ENCODE data around the gene VWF. TPM values are rescaled to one million over a fixed set of nuclear protein-coding genes. Genes with fewer than 3 reads are reported as not detected.

Gene VWF
- polyA plus RNA-seq, 1 donor (not counting 4 experiments of a cell fraction or from before 2014, with no cell fraction given) = 0.01 TPM

- Histone ChIP-seq H4K20me1 (ENCODE audit: control insufficient read depth, extremely low read depth, insufficient read depth, low read length) (no peaks in the 10 kb centered on the region), H3K27ac (ENCODE audit: control insufficient read depth, insufficient read depth, low read length) (no peak overlapping the region), H3K9ac (ENCODE audit: control insufficient read depth, extremely low read depth, insufficient read depth, low read length) (no peak overlapping the region), H3K4me1 (ENCODE audit: control insufficient read depth, extremely low read depth, insufficient read depth, low read length) (peaks cover 6% of the 10 kb centered on the region), H3K4me2 (ENCODE audit: control insufficient read depth, extremely low read depth, insufficient read depth, low read depth, low read length) (peak overlapping the region; percentile 35), H3K79me2 (ENCODE audit: control insufficient read depth, insufficient read depth, low read length) (no peaks in the 10 kb centered on the region), H3K9me3 (ENCODE audit: control insufficient read depth, low read depth, low read length) (no peaks in the 10 kb centered on the region), H2AFZ (ENCODE audit: control insufficient read depth, low read length) (peak overlapping the region; percentile 66), H3K36me3 (ENCODE audit: control insufficient read depth in 2 of 2, extremely low read depth in 1 of 2, insufficient read depth in 2 of 2, low read length in 2 of 2) (no peaks in the 10 kb centered on the region), H3K9me1 (ENCODE audit: control insufficient read depth, extremely low read depth, insufficient read depth, low read length) (no peaks in the 10 kb centered on the region), H3K27me3 (ENCODE audit: control insufficient read depth, extremely low read depth, insufficient read depth, low read length) (peaks cover 17% of the 10 kb centered on the region), H3K4me3 (ENCODE audit: control insufficient read depth in 2 of 3, extremely low read depth in 1 of 3, insufficient read depth in 2 of 3, low read depth in 1 of 3, low read length in 3 of 3) (no peak overlapping the region)
- peak; percentile 22 for TF ChIP-seq EZH2 (IDR thresholded peaks at IDR 0.05; ENCODE audit: low read length)
- TF ChIP-seq, protein P1, sequence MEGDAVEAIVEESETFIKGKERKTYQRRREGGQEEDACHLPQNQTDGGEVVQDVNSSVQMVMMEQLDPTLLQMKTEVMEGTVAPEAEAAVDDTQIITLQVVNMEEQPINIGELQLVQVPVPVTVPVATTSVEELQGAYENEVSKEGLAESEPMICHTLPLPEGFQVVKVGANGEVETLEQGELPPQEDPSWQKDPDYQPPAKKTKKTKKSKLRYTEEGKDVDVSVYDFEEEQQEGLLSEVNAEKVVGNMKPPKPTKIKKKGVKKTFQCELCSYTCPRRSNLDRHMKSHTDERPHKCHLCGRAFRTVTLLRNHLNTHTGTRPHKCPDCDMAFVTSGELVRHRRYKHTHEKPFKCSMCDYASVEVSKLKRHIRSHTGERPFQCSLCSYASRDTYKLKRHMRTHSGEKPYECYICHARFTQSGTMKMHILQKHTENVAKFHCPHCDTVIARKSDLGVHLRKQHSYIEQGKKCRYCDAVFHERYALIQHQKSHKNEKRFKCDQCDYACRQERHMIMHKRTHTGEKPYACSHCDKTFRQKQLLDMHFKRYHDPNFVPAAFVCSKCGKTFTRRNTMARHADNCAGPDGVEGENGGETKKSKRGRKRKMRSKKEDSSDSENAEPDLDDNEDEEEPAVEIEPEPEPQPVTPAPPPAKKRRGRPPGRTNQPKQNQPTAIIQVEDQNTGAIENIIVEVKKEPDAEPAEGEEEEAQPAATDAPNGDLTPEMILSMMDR (optimal IDR thresholded peaks at IDR 0.05 in 1 of 3, IDR thresholded peaks at IDR 0.05 in 1 of 3, conservative IDR thresholded peaks at IDR 0.05 in 1 of 3; ENCODE audit: extremely low read depth in 1 of 3, insufficient read depth in 2 of 3, low read length in 3 of 3) = peak; percentile 14 to 55 (median 32)
- DNase-seq (ENCODE audit: low read depth, low spot score) (no peak), FAIRE-seq (no peak)
- dilution Hi-C loops (cut with MboI; ENCODE audit: extremely low pct_ligation_motif_present, low sequenced_read_pairs) = no loop called here
These were observed 67.8 kb downstream of the VWF start for GRCh38 chr12:6056406-6057240.

DNA sequence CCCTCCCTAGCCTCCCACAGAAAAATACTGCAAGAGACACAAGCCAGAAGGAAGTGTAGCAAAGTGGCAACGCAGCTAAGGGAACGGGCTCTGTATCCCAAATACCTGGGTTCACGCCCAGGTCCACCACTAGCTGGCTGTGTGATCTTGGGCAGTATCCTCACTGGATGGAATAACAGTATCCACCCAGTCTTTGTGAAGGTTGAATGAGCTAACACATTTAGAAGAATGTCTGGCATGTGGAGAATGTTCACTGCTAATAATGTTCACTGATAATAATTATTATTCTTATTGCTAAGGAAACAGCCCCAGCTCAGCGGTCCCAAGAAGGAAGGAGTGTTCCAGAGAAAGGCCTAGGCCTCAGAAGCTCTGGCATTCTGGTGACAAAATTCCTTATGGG is 70.9 kb downstream of the VWF start:
- Histone ChIP-seq H3K27ac (ENCODE audit: control insufficient read depth, insufficient read depth, low read length) (no peak overlapping the region), H3K9me3 (ENCODE audit: control insufficient read depth, low read depth, low read length) (no peaks in the 10 kb centered on the region), H3K9ac (ENCODE audit: control insufficient read depth, extremely low read depth, insufficient read depth, low read length) (no peak overlapping the region), H3K4me2 (ENCODE audit: control insufficient read depth, extremely low read depth, insufficient read depth, low read depth, low read length) (no peak overlapping the region), H3K36me3 (ENCODE audit: control insufficient read depth in 2 of 2, extremely low read depth in 1 of 2, insufficient read depth in 2 of 2, low read length in 2 of 2) (no peaks in the 10 kb centered on the region), H3K4me3 (ENCODE audit: control insufficient read depth in 2 of 3, extremely low read depth in 1 of 3, insufficient read depth in 2 of 3, low read depth in 1 of 3, low read length in 3 of 3) (no peak overlapping the region), H3K9me1 (ENCODE audit: control insufficient read depth, extremely low read depth, insufficient read depth, low read length) (no peaks in the 10 kb centered on the region), H2AFZ (ENCODE audit: control insufficient read depth, low read length) (no peak overlapping the region), H4K20me1 (ENCODE audit: control insufficient read depth, extremely low read depth, insufficient read depth, low read length) (no peaks in the 10 kb centered on the region), H3K4me1 (ENCODE audit: control insufficient read depth, extremely low read depth, insufficient read depth, low read length) (peaks cover 6% of the 10 kb centered on the region), H3K79me2 (ENCODE audit: control insufficient read depth, insufficient read depth, low read length) (no peaks in the 10 kb centered on the region), H3K27me3 (ENCODE audit: control insufficient read depth, extremely low read depth, insufficient read depth, low read length) (peaks cover 14% of the 10 kb centered on the region)
- no peak for FAIRE-seq
- dilution Hi-C loops (cut with MboI; ENCODE audit: extremely low pct_ligation_motif_present, low sequenced_read_pairs) = no loop called here
- TF ChIP-seq EZH2 (IDR thresholded peaks at IDR 0.05; ENCODE audit: low read length) = no peak
- no peak for DNase-seq (ENCODE audit: low read depth, low spot score)
